Mesendoderm (in vitro differentiated cells): Measurements from ENCODE around the gene ROCK1.
A peak's percentile ranks its signal among the peaks of the same experiment; 100 is the strongest.

ENCODE experiments used
- DNase-seq: peaks from one replicate; pipeline ENCODE4 v3.0.0; 2013
- H2AK5ac ChIP-seq: 2 replicates; pipeline ENCODE4 v1.6.1; 2013; ENCODE audit warnings: low read length, inconsistent platforms
- H2BK120ac ChIP-seq: 2 replicates; pipeline ENCODE4 v1.6.1; 2013; ENCODE audit warnings: low read depth, mild to moderate bottlenecking, low read length, moderate library complexity, mixed read lengths
- H2BK15ac ChIP-seq: replicated peaks from 2 replicates; pipeline ENCODE4 v1.6.1; 2013; ENCODE audit warnings: low read depth, mild to moderate bottlenecking, moderate library complexity
- H2BK5ac ChIP-seq: 2 replicates; pipeline ENCODE4 v1.6.1; 2013; ENCODE audit warnings: low read length, inconsistent platforms
- H3K18ac ChIP-seq: 2 replicates; pipeline ENCODE4 v1.6.1; 2013; ENCODE audit warnings: mild to moderate bottlenecking, low read length, mixed read lengths
- H3K23ac ChIP-seq: one replicate; pipeline ENCODE4 v1.6.1; 2013; ENCODE audit warnings: low read length
- H3K27ac ChIP-seq: 2 replicates; pipeline ENCODE4 v1.5.1; 2013; ENCODE audit warnings: low read depth, mild to moderate bottlenecking, inconsistent platforms, low read length, moderate library complexity
- H3K27me3 ChIP-seq: 2 replicates; pipeline ENCODE4 v1.6.1; 2013; ENCODE audit warnings: low read length, control low read depth, mild to moderate bottlenecking, inconsistent platforms; ENCODE audit not compliant: insufficient read depth, poor library complexity
- H3K36me3 ChIP-seq: 2 replicates; pipeline ENCODE4 v1.6.1; 2013; ENCODE audit warnings: low read length, inconsistent platforms; ENCODE audit not compliant: control insufficient read depth, insufficient read depth
- H3K4ac ChIP-seq: one replicate; pipeline ENCODE4 v1.6.1; 2013; ENCODE audit warnings: low read depth, mild to moderate bottlenecking, low read length, moderate library complexity
- H3K4me1 ChIP-seq: 2 replicates; pipeline ENCODE4 v1.6.1; 2013; ENCODE audit warnings: low read depth, low read length, inconsistent platforms; ENCODE audit not compliant: control insufficient read depth
- H3K4me2 ChIP-seq: 2 replicates; pipeline ENCODE4 v1.6.1; 2013; ENCODE audit warnings: low read length
- H3K4me3 ChIP-seq: 2 replicates; pipeline ENCODE4 v1.5.1; 2013; ENCODE audit warnings: mild to moderate bottlenecking, low read length
- H3K56ac ChIP-seq: one replicate; pipeline ENCODE4 v1.6.1; 2013; ENCODE audit warnings: low read length
- H3K79me1 ChIP-seq: 2 replicates; pipeline ENCODE4 v1.6.1; 2013; ENCODE audit warnings: low read length, inconsistent platforms
- H3K79me2 ChIP-seq: 2 replicates; pipeline ENCODE4 v1.6.1; 2013; ENCODE audit warnings: mild to moderate bottlenecking, low read length; ENCODE audit not compliant: control insufficient read depth, insufficient read depth
- H3K9ac ChIP-seq: 2 replicates; pipeline ENCODE4 v1.6.1; 2013; ENCODE audit warnings: low read length, inconsistent platforms
- H4K5ac ChIP-seq: one replicate; pipeline ENCODE4 v1.6.1; 2013; ENCODE audit warnings: low read length
- H4K8ac ChIP-seq: one replicate; pipeline ENCODE4 v1.6.1; 2013; ENCODE audit warnings: low read depth, mild to moderate bottlenecking, control low read depth, low read length, moderate library complexity
- WGBS: extraction: QIAGEN DNeasy Blood & Tissue Kit; methylation state at CpG from one replicate; pipeline ENCODE4 v1.1.7; 2013; ENCODE audit warnings: low lambda C conversion rate, missing lambda C conversion rate; ENCODE audit not compliant: insufficient coverage; ENCODE audit errors: extremely low coverage; 5-methylcytosine and 5-hydroxymethylcytosine counted together

ROCK1 gene

DNA sequence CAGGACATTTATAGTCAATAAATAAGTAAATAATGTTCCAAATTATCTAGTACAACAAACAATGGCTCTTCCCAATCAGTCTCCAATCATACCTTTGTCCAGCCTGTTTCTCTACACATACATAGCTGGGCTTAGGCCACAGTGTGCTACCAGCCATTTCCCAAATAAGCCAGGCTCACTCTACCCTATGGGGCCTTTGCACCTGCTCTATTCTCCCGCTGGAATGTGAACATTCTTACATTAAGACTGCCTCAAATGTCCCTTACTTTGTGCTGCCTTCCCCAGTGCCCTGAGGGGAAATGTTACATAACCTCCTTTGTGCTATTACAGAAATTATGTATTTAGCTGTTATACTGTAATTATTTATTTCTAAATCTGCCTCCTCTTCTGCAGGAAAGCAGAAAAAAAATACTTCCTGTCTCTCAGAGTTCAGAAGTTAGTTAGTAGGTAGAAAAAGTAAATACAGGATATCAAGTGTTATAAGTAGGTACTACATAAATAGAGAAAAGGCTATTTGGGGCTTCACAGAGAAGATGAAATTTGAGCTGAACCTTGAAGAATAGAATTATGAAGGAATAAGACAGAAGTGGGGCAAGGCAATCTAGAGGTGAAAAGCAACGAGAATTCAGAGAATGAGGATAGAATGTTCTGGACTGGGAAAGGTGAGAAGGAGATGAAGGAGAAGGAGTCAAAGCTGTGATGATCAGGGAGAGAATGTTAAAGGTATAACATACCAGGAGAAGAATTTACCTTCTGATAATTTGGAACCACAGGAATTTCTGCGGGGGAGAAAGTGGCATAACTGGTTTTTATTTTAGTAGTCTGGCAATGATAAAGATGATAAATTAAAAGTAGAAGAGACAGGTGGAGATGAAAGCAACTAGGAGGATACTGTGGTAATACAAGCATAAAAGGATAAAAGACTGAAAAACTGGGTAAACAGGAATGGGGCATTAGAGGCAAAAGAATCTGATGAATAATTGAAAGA lies 37.0 kb downstream of the ROCK1 start:
- no peak overlapping the region for H3K56ac ChIP-seq
- no peak overlapping the region for H2BK120ac ChIP-seq
- H3K27ac ChIP-seq, result no peak overlapping the region
- H3K4me3 ChIP-seq, result no peak overlapping the region
- peaks cover 23% of the 10 kb centered on the region for H3K79me1 ChIP-seq
- H3K18ac ChIP-seq, result no peak overlapping the region
- no peaks in the 10 kb centered on the region for H3K27me3 ChIP-seq
- DNase-seq, result peak; percentile 22
- H3K9ac ChIP-seq, result no peak overlapping the region
- H3K4me2 ChIP-seq, result no peak overlapping the region
- H3K23ac ChIP-seq, result no peak overlapping the region
- WGBS, result no CpG with 5 or more reads among the region's 3 CpGs
- no peak overlapping the region for H2BK15ac ChIP-seq
- H2BK5ac ChIP-seq, result no peak overlapping the region
- peaks cover 38% of the 10 kb centered on the region for H3K79me2 ChIP-seq
- H3K36me3 ChIP-seq, result no peaks in the 10 kb centered on the region
- H3K4me1 ChIP-seq, result no peaks in the 10 kb centered on the region
- H4K5ac ChIP-seq, result no peak overlapping the region
- H3K4ac ChIP-seq, result no peak overlapping the region
- H2AK5ac ChIP-seq, result no peak overlapping the region
- H4K8ac ChIP-seq, result no peak overlapping the region

DNA sequence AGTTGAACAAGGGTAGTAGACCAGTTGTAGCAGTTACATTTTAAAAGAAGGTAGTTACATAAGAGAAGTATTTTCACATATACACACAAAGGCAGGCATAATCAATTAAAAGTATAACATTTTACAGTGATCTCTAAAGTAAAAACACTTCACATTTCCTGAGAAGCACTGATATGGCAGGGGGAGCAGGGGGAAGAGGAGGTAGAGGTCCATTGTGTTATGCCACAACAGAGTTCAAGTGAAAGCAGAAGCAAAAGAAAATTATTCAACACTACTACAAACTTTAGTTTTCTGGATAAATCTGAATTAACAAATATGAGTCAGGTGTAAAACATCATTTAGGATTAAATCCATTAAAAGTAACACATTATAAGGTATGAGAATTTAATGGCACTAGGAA lies 38.4 kb downstream of the ROCK1 start:
- Histone ChIP-seq H2AK5ac (no peak overlapping the region), H3K27ac (no peak overlapping the region), H3K27me3 (no peaks in the 10 kb centered on the region), H3K4me1 (no peaks in the 10 kb centered on the region), H2BK5ac (no peak overlapping the region), H2BK120ac (no peak overlapping the region), H2BK15ac (no peak overlapping the region), H3K36me3 (no peaks in the 10 kb centered on the region), H3K23ac (no peak overlapping the region), H3K4me2 (no peak overlapping the region), H3K18ac (no peak overlapping the region), H3K56ac (no peak overlapping the region), H3K79me2 (peaks cover 23% of the 10 kb centered on the region), H3K4me3 (no peak overlapping the region), H3K9ac (no peak overlapping the region), H3K79me1 (peaks cover 11% of the 10 kb centered on the region), H4K5ac (no peak overlapping the region), H3K4ac (no peak overlapping the region), H4K8ac (no peak overlapping the region)
- DNase-seq, result no peak

DNA sequence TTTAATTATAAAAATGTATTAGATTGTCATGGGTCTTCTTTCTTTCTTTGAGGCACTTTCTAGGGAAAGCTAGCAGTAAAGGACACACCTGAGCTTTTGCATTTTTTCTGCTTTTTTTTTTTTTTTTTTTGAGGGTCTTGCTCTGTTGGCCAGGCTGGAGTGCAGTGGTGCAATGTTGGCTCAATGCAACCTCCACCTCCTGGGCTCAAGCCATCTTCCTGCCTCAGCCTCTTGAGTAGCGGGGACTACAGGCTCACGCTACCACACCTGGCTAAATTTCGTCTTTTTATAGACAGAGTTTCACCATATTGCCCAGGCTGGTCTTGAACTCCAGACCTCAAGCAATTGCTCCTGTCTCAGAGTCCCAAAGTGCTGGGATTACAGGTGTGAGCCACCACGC lies 40.5 kb downstream of the ROCK1 start:
- H4K5ac ChIP-seq, result no peak overlapping the region
- no peak overlapping the region for H3K27ac ChIP-seq
- H3K56ac ChIP-seq, result no peak overlapping the region
- H3K4me3 ChIP-seq, result no peak overlapping the region
- no peaks in the 10 kb centered on the region for H3K27me3 ChIP-seq
- H3K9ac ChIP-seq, result no peak overlapping the region
- H3K4ac ChIP-seq, result no peak overlapping the region
- no peak overlapping the region for H2BK15ac ChIP-seq
- H3K4me1 ChIP-seq, result no peaks in the 10 kb centered on the region
- H3K36me3 ChIP-seq, result no peaks in the 10 kb centered on the region
- peaks cover 9% of the 10 kb centered on the region for H3K79me1 ChIP-seq
- DNase-seq, result no peak
- H2BK120ac ChIP-seq, result no peak overlapping the region
- H3K18ac ChIP-seq, result no peak overlapping the region
- peaks cover 14% of the 10 kb centered on the region for H3K79me2 ChIP-seq
- H3K4me2 ChIP-seq, result no peak overlapping the region
- no peak overlapping the region for H2AK5ac ChIP-seq
- no peak overlapping the region for H4K8ac ChIP-seq
- H3K23ac ChIP-seq, result no peak overlapping the region
- no CpG with 5 or more reads among the region's 4 CpGs for WGBS
- no peak overlapping the region for H2BK5ac ChIP-seq

DNA sequence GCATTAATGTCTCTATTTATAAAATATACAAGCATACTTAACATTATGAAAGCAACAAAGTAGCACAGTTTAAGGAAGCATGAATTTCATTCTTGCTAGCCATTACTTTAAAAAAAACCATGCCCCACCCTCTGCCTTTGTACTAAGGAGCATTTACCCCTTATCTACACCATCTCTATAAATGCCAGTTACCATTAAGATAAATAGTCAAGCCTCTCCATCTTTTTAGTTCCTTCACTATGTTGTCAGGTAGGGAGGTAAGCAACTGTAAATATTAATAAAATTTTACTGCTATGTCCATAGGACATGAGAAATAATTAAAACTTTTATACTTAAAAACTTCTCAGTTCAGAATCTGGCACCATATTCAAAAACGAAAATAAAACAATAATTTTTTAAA lies 42.1 kb downstream of the ROCK1 start:
- Histone ChIP-seq H3K18ac (no peak overlapping the region), H3K4me3 (no peak overlapping the region), H2BK15ac (no peak overlapping the region), H3K27ac (no peak overlapping the region), H3K9ac (no peak overlapping the region), H3K4ac (no peak overlapping the region), H3K56ac (no peak overlapping the region), H3K79me1 (peaks cover 6% of the 10 kb centered on the region), H3K36me3 (no peaks in the 10 kb centered on the region), H2BK120ac (no peak overlapping the region), H3K4me1 (no peaks in the 10 kb centered on the region), H3K27me3 (no peaks in the 10 kb centered on the region), H4K8ac (no peak overlapping the region), H3K4me2 (no peak overlapping the region), H3K23ac (no peak overlapping the region), H2BK5ac (no peak overlapping the region), H4K5ac (no peak overlapping the region), H2AK5ac (no peak overlapping the region), H3K79me2 (peaks cover 9% of the 10 kb centered on the region)
- 100% methylated on average over 1 of the region's 1 CpG for WGBS
- no peak for DNase-seq

DNA sequence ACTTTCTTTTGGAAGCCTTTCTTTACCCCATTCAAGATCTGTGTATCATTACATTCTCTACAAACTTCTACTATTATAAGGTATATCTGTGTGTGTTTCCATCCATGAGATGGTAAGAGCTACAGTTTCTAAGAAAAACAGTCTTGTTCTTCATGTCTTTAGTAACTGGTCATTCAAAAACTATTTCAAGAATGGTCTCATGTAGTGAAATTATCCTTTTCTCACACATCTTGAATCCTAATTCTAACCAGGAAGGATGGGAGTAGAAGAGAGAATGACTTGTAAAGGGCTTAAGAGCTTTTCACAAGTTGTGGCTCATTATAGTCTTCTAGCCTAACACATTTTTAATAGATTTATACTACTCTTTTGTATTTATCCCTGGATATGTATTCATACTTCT lies 47.3 kb downstream of the ROCK1 start:
- H3K27me3 ChIP-seq, result no peaks in the 10 kb centered on the region
- no peak overlapping the region for H3K27ac ChIP-seq
- H2BK120ac ChIP-seq, result no peak overlapping the region

DNA sequence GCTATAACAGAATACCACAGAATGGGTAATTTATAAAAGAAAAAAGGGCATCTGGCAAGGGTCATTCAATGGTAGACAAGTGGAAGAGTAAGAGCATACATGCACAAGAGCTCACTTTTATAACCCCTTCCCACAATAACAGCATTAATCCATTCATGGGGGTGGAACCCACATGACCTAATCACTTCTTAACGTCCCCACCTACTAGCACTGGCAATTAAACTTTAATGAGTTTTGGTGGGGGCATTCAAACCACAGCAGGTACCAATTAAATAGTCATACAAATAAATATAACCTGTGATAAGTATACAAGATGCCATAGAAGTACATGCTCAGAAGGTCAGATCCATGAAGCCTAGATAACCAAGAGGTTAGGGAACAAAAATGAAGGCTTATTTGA lies 48.6 kb downstream of the ROCK1 start:
- peaks cover 4% of the 10 kb centered on the region for H3K79me1 ChIP-seq
- H3K9ac ChIP-seq, result no peak overlapping the region
- H3K23ac ChIP-seq, result no peak overlapping the region
- H4K8ac ChIP-seq, result no peak overlapping the region
- no peaks in the 10 kb centered on the region for H3K27me3 ChIP-seq
- H3K18ac ChIP-seq, result no peak overlapping the region
- H3K4me2 ChIP-seq, result no peak overlapping the region
- DNase-seq, result no peak
- H3K27ac ChIP-seq, result no peak overlapping the region
- H2BK5ac ChIP-seq, result no peak overlapping the region
- no peaks in the 10 kb centered on the region for H3K4me1 ChIP-seq
- H3K56ac ChIP-seq, result no peak overlapping the region
- H3K79me2 ChIP-seq, result no peaks in the 10 kb centered on the region
- H3K36me3 ChIP-seq, result no peaks in the 10 kb centered on the region
- H3K4ac ChIP-seq, result no peak overlapping the region
- no peak overlapping the region for H2BK120ac ChIP-seq
- no peak overlapping the region for H2BK15ac ChIP-seq
- H4K5ac ChIP-seq, result no peak overlapping the region
- no peak overlapping the region for H2AK5ac ChIP-seq
- no peak overlapping the region for H3K4me3 ChIP-seq
- WGBS, result no CpG with 5 or more reads among the region's 1 CpG

More for the DNA sequence above, 47.3 kb downstream of the ROCK1 start:
- Histone ChIP-seq H3K18ac (no peak overlapping the region), H3K79me1 (peaks cover 4% of the 10 kb centered on the region), H2BK5ac (no peak overlapping the region), H4K8ac (no peak overlapping the region), H3K79me2 (no peaks in the 10 kb centered on the region), H3K4me3 (no peak overlapping the region), H2AK5ac (no peak overlapping the region), H3K23ac (no peak overlapping the region), H3K4me2 (no peak overlapping the region), H2BK15ac (no peak overlapping the region), H3K9ac (no peak overlapping the region), H3K36me3 (no peaks in the 10 kb centered on the region), H3K4me1 (no peaks in the 10 kb centered on the region), H3K4ac (no peak overlapping the region), H3K56ac (no peak overlapping the region), H4K5ac (no peak overlapping the region)
- peak; percentile 37 for DNase-seq
